ENCODE measurements around the gene ZNF879.
A peak's percentile ranks its signal among the peaks of the same experiment; 100 is the strongest.

Gene ZNF879

DNA sequence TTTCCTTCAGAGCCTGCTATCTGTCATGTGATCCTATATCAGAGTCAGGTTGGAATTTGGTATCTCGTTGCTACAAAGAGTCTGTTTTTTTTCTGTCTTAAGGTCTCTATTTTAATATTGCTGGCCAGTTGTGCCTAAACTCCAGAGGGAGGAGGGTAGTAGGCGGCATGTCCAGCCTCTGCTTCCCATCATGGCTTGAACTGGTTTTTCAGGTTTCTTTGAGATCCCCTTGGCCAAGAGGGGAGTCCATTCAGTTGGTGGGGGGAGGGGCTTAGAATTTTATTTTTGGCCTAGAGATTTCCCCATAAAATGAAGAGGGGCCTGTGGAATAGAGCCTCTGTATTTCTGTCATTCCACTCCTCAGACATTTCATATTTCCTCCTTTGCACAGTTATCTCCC, 21.2 kb downstream of the ZNF879 start:
- Histone ChIP-seq H3K4me3 (ENCODE audit: low read length) (no peak overlapping the region), H3K27ac (ENCODE audit: low read length) (no peak overlapping the region), H3K4me1 (ENCODE audit: control insufficient read depth, low read depth, low read length) (no peaks in the 10 kb centered on the region), H3K36me3 (ENCODE audit: control insufficient read depth, low read depth, low read length) (no peaks in the 10 kb centered on the region), H3K9me3 (ENCODE audit: control insufficient read depth, low read depth, low read length) (peaks cover 30% of the 10 kb centered on the region), H3K9ac (ENCODE audit: low read length) (no peak overlapping the region), H3K27me3 (ENCODE audit: control insufficient read depth, insufficient read depth, low read length) (no peaks in the 10 kb centered on the region)

DNA sequence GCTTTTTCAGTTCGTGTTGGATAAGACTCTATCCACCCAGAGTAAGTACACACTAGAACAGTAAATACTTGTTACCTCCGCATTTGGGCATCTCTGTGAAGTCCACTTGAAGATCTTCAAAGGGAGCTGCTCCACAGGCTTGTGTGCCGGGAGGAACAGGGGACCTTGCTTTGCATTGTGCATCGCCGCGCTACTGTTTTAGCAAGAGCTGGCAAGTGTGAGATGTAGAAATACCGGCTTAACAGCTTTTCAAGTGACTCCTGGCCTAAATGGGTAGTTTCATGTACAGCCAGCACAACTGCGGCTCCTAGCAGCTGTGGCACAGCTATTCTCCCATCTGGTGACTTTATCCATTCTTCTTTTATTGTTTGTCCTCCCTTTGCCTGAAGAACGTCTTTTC, 28.2 kb downstream of the ZNF879 start:
- H3K27ac ChIP-seq (ENCODE audit: low read length) = no peak overlapping the region
- no peak overlapping the region for H3K4me3 ChIP-seq (ENCODE audit: low read length)
- H3K27me3 ChIP-seq (ENCODE audit: control insufficient read depth, insufficient read depth, low read length) = no peaks in the 10 kb centered on the region
- H3K4me1 ChIP-seq (ENCODE audit: control insufficient read depth, low read depth, low read length) = no peaks in the 10 kb centered on the region
- H3K9ac ChIP-seq (ENCODE audit: low read length) = no peak overlapping the region
- no peaks in the 10 kb centered on the region for H3K36me3 ChIP-seq (ENCODE audit: control insufficient read depth, low read depth, low read length)
- peaks cover 30% of the 10 kb centered on the region for H3K9me3 ChIP-seq (ENCODE audit: control insufficient read depth, low read depth, low read length)

- H3K9ac ChIP-seq (ENCODE audit: low read length) = no peak overlapping the region
- no peaks in the 10 kb centered on the region for H3K27me3 ChIP-seq (ENCODE audit: control insufficient read depth, insufficient read depth, low read length)
- no peaks in the 10 kb centered on the region for H3K36me3 ChIP-seq (ENCODE audit: control insufficient read depth, low read depth, low read length)
- no peak overlapping the region for H3K4me3 ChIP-seq (ENCODE audit: low read length)
- peaks cover 20% of the 10 kb centered on the region for H3K9me3 ChIP-seq (ENCODE audit: control insufficient read depth, low read depth, low read length)
- H3K4me1 ChIP-seq (ENCODE audit: control insufficient read depth, low read depth, low read length) = no peaks in the 10 kb centered on the region
- no peak overlapping the region for H3K27ac ChIP-seq (ENCODE audit: low read length)
Measured at GRCh38 chr5:179054036-179054785, 30.6 kb downstream of the ZNF879 start.

DNA sequence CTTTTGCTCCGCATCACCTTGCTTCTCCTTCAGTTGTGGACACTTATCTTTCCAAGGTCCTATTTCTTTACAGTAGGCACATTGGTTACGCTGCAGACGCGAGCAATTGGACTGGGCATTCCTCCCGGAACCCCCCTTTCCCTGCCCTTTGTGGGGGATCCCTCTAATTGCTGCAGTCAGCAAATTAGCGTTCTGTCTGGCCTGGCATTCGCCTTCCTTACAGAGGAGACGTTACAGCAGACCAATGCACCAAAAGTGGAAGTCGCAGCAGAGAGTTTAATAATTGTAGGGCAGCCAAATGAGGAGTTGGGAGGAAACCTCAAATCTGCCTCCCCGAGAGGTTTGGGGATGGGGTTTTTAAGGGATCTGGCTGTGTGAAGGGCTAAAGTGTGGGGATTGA, 31.3 kb downstream of the ZNF879 start:
- H3K4me1 ChIP-seq (ENCODE audit: control insufficient read depth, low read depth, low read length) = no peaks in the 10 kb centered on the region
- peaks cover 20% of the 10 kb centered on the region for H3K9me3 ChIP-seq (ENCODE audit: control insufficient read depth, low read depth, low read length)

GRCh38 chr5:179055436-179055835, 31.8 kb downstream of the ZNF879 start:
- Histone ChIP-seq H3K27me3 (ENCODE audit: control insufficient read depth, insufficient read depth, low read length) (no peaks in the 10 kb centered on the region), H3K9me3 (ENCODE audit: control insufficient read depth, low read depth, low read length) (peaks cover 16% of the 10 kb centered on the region), H3K4me3 (ENCODE audit: low read length) (no peak overlapping the region), H3K9ac (ENCODE audit: low read length) (no peak overlapping the region), H3K27ac (ENCODE audit: low read length) (no peak overlapping the region), H3K36me3 (ENCODE audit: control insufficient read depth, low read depth, low read length) (no peaks in the 10 kb centered on the region), H3K4me1 (ENCODE audit: control insufficient read depth, low read depth, low read length) (no peaks in the 10 kb centered on the region)

More for the DNA sequence above, 31.3 kb downstream of the ZNF879 start:
- Histone ChIP-seq H3K4me3 (ENCODE audit: low read length) (no peak overlapping the region), H3K9ac (ENCODE audit: low read length) (no peak overlapping the region), H3K27me3 (ENCODE audit: control insufficient read depth, insufficient read depth, low read length) (no peaks in the 10 kb centered on the region), H3K27ac (ENCODE audit: low read length) (no peak overlapping the region), H3K36me3 (ENCODE audit: control insufficient read depth, low read depth, low read length) (no peaks in the 10 kb centered on the region)

DNA sequence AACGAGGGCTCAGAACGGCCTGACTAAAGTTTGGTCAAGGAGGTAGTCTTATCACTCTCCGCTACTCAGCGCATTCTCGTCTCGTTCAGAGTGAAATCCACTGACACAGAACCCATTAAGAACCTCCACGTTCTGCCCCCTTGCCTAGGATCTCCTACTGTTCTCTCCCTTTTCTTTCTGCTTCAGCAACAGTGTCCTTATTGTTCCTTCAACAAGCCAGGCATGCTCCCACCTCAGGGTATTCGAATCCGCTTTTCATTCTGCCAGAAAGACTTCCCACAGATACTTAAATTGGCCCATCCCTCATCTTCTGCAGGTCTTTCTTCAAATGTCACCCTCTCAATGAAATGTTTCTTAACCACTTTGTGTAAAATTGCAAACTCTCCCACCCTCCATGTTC, 32.2 kb downstream of the ZNF879 start:
- Histone ChIP-seq H3K27ac (ENCODE audit: low read length) (no peak overlapping the region), H3K4me3 (ENCODE audit: low read length) (no peak overlapping the region), H3K9ac (ENCODE audit: low read length) (no peak overlapping the region), H3K9me3 (ENCODE audit: control insufficient read depth, low read depth, low read length) (peaks cover 16% of the 10 kb centered on the region), H3K27me3 (ENCODE audit: control insufficient read depth, insufficient read depth, low read length) (no peaks in the 10 kb centered on the region), H3K36me3 (ENCODE audit: control insufficient read depth, low read depth, low read length) (no peaks in the 10 kb centered on the region), H3K4me1 (ENCODE audit: control insufficient read depth, low read depth, low read length) (no peaks in the 10 kb centered on the region)

GRCh38 chr5:179060116-179061008, 36.8 kb downstream of the ZNF879 start, which contains the start of gene ZNF354C:
TSS of gene ZNF354C (plus strand) at chr5:179060373. CDS start at chr5:179062069, 1,696 bp downstream.
- Histone ChIP-seq H3K4me1 (ENCODE audit: control insufficient read depth, low read depth, low read length) (no peaks in the 10 kb centered on the region), H3K9me3 (ENCODE audit: control insufficient read depth, low read depth, low read length) (peaks cover 23% of the 10 kb centered on the region), H3K4me3 (ENCODE audit: low read length) (peak within 1 kb of the TSS; percentile 46), H3K27ac (ENCODE audit: low read length) (no peak within 1 kb of the TSS), H3K9ac (ENCODE audit: low read length) (no peak within 1 kb of the TSS), H3K27me3 (ENCODE audit: control insufficient read depth, insufficient read depth, low read length) (no peaks in the 10 kb centered on the region), H3K36me3 (ENCODE audit: control insufficient read depth, low read depth, low read length) (no peaks in the 10 kb centered on the region)

DNA sequence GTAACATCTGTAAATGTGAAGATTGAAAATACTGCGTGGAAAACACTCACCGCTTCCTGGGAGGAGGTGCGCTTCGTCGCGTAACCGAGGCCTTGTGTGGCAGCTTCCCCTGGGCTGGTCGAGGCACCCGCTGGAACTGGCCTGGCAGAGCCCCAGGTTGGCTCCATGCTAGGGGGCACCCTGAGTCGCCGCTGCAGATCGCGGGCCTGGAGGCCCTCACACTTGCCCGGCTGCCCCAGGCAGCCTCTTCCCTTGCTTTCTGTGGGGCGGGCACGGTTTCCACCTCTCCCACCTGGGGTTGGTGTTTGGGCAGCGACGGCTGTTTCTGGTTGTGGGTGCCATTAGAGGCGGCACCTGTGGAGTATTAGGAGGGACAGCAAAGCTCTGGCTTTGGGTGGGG, 37.4 kb downstream of the ZNF879 start:
- H3K27ac ChIP-seq (ENCODE audit: low read length) = no peak overlapping the region
- H3K9ac ChIP-seq (ENCODE audit: low read length) = no peak overlapping the region
- no peaks in the 10 kb centered on the region for H3K4me1 ChIP-seq (ENCODE audit: control insufficient read depth, low read depth, low read length)
- H3K27me3 ChIP-seq (ENCODE audit: control insufficient read depth, insufficient read depth, low read length) = no peaks in the 10 kb centered on the region
- peaks cover 29% of the 10 kb centered on the region for H3K9me3 ChIP-seq (ENCODE audit: control insufficient read depth, low read depth, low read length)
- peak overlapping the region; percentile 46 for H3K4me3 ChIP-seq (ENCODE audit: low read length)
- no peaks in the 10 kb centered on the region for H3K36me3 ChIP-seq (ENCODE audit: control insufficient read depth, low read depth, low read length)

- Histone ChIP-seq H3K9ac (ENCODE audit: low read length) (no peak overlapping the region), H3K36me3 (ENCODE audit: control insufficient read depth, low read depth, low read length) (no peaks in the 10 kb centered on the region), H3K4me1 (ENCODE audit: control insufficient read depth, low read depth, low read length) (no peaks in the 10 kb centered on the region), H3K4me3 (ENCODE audit: low read length) (no peak overlapping the region), H3K27ac (ENCODE audit: low read length) (no peak overlapping the region), H3K27me3 (ENCODE audit: control insufficient read depth, insufficient read depth, low read length) (no peaks in the 10 kb centered on the region), H3K9me3 (ENCODE audit: control insufficient read depth, low read depth, low read length) (peaks cover 58% of the 10 kb centered on the region)
Measured at GRCh38 chr5:179065703-179066102, 42.1 kb downstream of the ZNF879 start.

GRCh38 chr5:179079165-179079987, 55.8 kb downstream of the ZNF879 start:
- Histone ChIP-seq H3K27ac (ENCODE audit: low read length) (no peak overlapping the region), H3K9ac (ENCODE audit: low read length) (no peak overlapping the region), H3K27me3 (ENCODE audit: control insufficient read depth, insufficient read depth, low read length) (no peaks in the 10 kb centered on the region), H3K4me1 (ENCODE audit: control insufficient read depth, low read depth, low read length) (no peaks in the 10 kb centered on the region), H3K36me3 (ENCODE audit: control insufficient read depth, low read depth, low read length) (peaks cover 3% of the 10 kb centered on the region), H3K9me3 (ENCODE audit: control insufficient read depth, low read depth, low read length) (peaks cover 63% of the 10 kb centered on the region), H3K4me3 (ENCODE audit: low read length) (no peak overlapping the region)

GRCh38 chr5:179080724-179081123, 57.1 kb downstream of the ZNF879 start:
- H3K9me3 ChIP-seq (ENCODE audit: control insufficient read depth, low read depth, low read length) = peaks cover 70% of the 10 kb centered on the region

More at GRCh38 chr5:179080724-179081123, 57.1 kb downstream of the ZNF879 start:
- Histone ChIP-seq H3K4me3 (ENCODE audit: low read length) (no peak overlapping the region), H3K36me3 (ENCODE audit: control insufficient read depth, low read depth, low read length) (peaks cover 3% of the 10 kb centered on the region), H3K9ac (ENCODE audit: low read length) (no peak overlapping the region), H3K27ac (ENCODE audit: low read length) (no peak overlapping the region), H3K27me3 (ENCODE audit: control insufficient read depth, insufficient read depth, low read length) (no peaks in the 10 kb centered on the region), H3K4me1 (ENCODE audit: control insufficient read depth, low read depth, low read length) (no peaks in the 10 kb centered on the region)
